Measurements from ENCODE around the gene CREB3L1. TPM values are rescaled to one million over a fixed set of nuclear protein-coding genes. Genes with fewer than 3 reads are reported as not detected.

The CREB3L1 gene
- total RNA-seq, 1 donor from 2014 or later = 0.43 TPM

- H3K9me3 Mint-ChIP-seq = no peaks in the 10 kb centered on the region
- H3K36me3 ChIP-seq = no peaks in the 10 kb centered on the region
Observed at GRCh38 chr11:46307785-46308341, 30.4 kb downstream of the CREB3L1 start.

GRCh38 chr11:46308631-46309419 lies 31.4 kb downstream of the CREB3L1 start:
- H3K36me3 ChIP-seq = no peaks in the 10 kb centered on the region
- peak overlapping the region; percentile 9 for H3K27ac Mint-ChIP-seq
- no peak for TF ChIP-seq EZH2phosphoT487 (IDR thresholded peaks at IDR 0.05)
- no peak for TF ChIP-seq EZH2 (IDR thresholded peaks at IDR 0.05)
- peak; percentile 95 for TF ChIP-seq CTCF (IDR thresholded peaks at IDR 0.05)

More at GRCh38 chr11:46307785-46308341, 30.4 kb downstream of the CREB3L1 start:
- TF ChIP-seq EZH2 (IDR thresholded peaks at IDR 0.05) = no peak
- TF ChIP-seq CTCF (IDR thresholded peaks at IDR 0.05) = no peak
- TF ChIP-seq EZH2phosphoT487 (IDR thresholded peaks at IDR 0.05) = no peak
- Mint-ChIP-seq H3K27me3 (ENCODE audit: insufficient read depth, low read depth) (peaks cover 4% of the 10 kb centered on the region), H3K36me3 (no peaks in the 10 kb centered on the region), H3K27ac (no peak overlapping the region), H3K4me1 (peaks cover 19% of the 10 kb centered on the region), H3K4me3 (no peak overlapping the region)
- Histone ChIP-seq H2AFZ (replicated peaks) (no peak overlapping the region), H3K4me3 (no peak overlapping the region), H3K79me2 (ENCODE audit: low read depth) (no peaks in the 10 kb centered on the region), H4K20me1 (ENCODE audit: low read depth) (no peaks in the 10 kb centered on the region), H3K4me1 (peaks cover 11% of the 10 kb centered on the region), H3K27me3 (no peaks in the 10 kb centered on the region), H3K27ac (no peak overlapping the region), H3K9me3 (ENCODE audit: low read depth) (no peaks in the 10 kb centered on the region), H3K4me2 (no peak overlapping the region), H3K9ac (no peak overlapping the region), H3F3A (ENCODE audit: low read depth) (peaks cover 2% of the 10 kb centered on the region)
- peak; percentile 22 for DNase-seq (ENCODE audit: low spot score)

GRCh38 chr11:46309814-46310259 lies 32.4 kb downstream of the CREB3L1 start:
- peaks cover 5% of the 10 kb centered on the region for H3K27me3 Mint-ChIP-seq (ENCODE audit: insufficient read depth, low read depth)
- Histone ChIP-seq H3K4me2 (no peak overlapping the region), H3K4me3 (no peak overlapping the region), H3K9ac (no peak overlapping the region), H3K79me2 (ENCODE audit: low read depth) (no peaks in the 10 kb centered on the region), H4K20me1 (ENCODE audit: low read depth) (no peaks in the 10 kb centered on the region), H3K27me3 (no peaks in the 10 kb centered on the region), H3K4me1 (peaks cover 11% of the 10 kb centered on the region), H3K27ac (no peak overlapping the region), H3K36me3 (no peaks in the 10 kb centered on the region), H3K9me3 (ENCODE audit: low read depth) (no peaks in the 10 kb centered on the region), H3F3A (ENCODE audit: low read depth) (peaks cover 2% of the 10 kb centered on the region), H2AFZ (replicated peaks) (no peak overlapping the region)
- peaks cover 19% of the 10 kb centered on the region for H3K4me1 Mint-ChIP-seq
- H3K9me3 Mint-ChIP-seq = no peaks in the 10 kb centered on the region
- H3K36me3 Mint-ChIP-seq = no peaks in the 10 kb centered on the region
- H3K27ac Mint-ChIP-seq = no peak overlapping the region
- DNase-seq (ENCODE audit: low spot score) = no peak
- H3K4me3 Mint-ChIP-seq = peak overlapping the region; percentile 66
- TF ChIP-seq EZH2phosphoT487 (IDR thresholded peaks at IDR 0.05) = no peak
- no peak for TF ChIP-seq EZH2 (IDR thresholded peaks at IDR 0.05)
- no peak for TF ChIP-seq CTCF (IDR thresholded peaks at IDR 0.05)

More at GRCh38 chr11:46308631-46309419, 31.4 kb downstream of the CREB3L1 start:
- Mint-ChIP-seq H3K4me3 (peak overlapping the region; percentile 15), H3K27me3 (ENCODE audit: insufficient read depth, low read depth) (peaks cover 4% of the 10 kb centered on the region), H3K4me1 (peaks cover 19% of the 10 kb centered on the region), H3K36me3 (no peaks in the 10 kb centered on the region), H3K9me3 (no peaks in the 10 kb centered on the region)
- peaks cover 11% of the 10 kb centered on the region for H3K4me1 ChIP-seq
- H2AFZ ChIP-seq (replicated peaks) = no peak overlapping the region
- no peak overlapping the region for H3K4me3 ChIP-seq
- H3F3A ChIP-seq (ENCODE audit: low read depth) = peaks cover 2% of the 10 kb centered on the region
- H3K79me2 ChIP-seq (ENCODE audit: low read depth) = no peaks in the 10 kb centered on the region
- no peaks in the 10 kb centered on the region for H3K27me3 ChIP-seq
- H3K9me3 ChIP-seq (ENCODE audit: low read depth) = no peaks in the 10 kb centered on the region
- H4K20me1 ChIP-seq (ENCODE audit: low read depth) = no peaks in the 10 kb centered on the region
- no peak overlapping the region for H3K27ac ChIP-seq
- DNase-seq (ENCODE audit: low spot score) = peak; percentile 89
- no peak overlapping the region for H3K9ac ChIP-seq
- no peak overlapping the region for H3K4me2 ChIP-seq
